NCI-H2196 treated with DMSO at 0.1 percent for 48 hours (cell line): Measurements from ENCODE around the gene SLC35B2.
A peak's percentile ranks its signal among the peaks of the same experiment; 100 is the strongest.

ENCODE experiments used
- DNase-seq: peaks from one replicate; lab custom pipeline; 2025; ENCODE audit not compliant: unreplicated experiment; lab: John Stamatoyannopoulos, UW

SLC35B2 gene, protein sequence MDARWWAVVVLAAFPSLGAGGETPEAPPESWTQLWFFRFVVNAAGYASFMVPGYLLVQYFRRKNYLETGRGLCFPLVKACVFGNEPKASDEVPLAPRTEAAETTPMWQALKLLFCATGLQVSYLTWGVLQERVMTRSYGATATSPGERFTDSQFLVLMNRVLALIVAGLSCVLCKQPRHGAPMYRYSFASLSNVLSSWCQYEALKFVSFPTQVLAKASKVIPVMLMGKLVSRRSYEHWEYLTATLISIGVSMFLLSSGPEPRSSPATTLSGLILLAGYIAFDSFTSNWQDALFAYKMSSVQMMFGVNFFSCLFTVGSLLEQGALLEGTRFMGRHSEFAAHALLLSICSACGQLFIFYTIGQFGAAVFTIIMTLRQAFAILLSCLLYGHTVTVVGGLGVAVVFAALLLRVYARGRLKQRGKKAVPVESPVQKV

DNA sequence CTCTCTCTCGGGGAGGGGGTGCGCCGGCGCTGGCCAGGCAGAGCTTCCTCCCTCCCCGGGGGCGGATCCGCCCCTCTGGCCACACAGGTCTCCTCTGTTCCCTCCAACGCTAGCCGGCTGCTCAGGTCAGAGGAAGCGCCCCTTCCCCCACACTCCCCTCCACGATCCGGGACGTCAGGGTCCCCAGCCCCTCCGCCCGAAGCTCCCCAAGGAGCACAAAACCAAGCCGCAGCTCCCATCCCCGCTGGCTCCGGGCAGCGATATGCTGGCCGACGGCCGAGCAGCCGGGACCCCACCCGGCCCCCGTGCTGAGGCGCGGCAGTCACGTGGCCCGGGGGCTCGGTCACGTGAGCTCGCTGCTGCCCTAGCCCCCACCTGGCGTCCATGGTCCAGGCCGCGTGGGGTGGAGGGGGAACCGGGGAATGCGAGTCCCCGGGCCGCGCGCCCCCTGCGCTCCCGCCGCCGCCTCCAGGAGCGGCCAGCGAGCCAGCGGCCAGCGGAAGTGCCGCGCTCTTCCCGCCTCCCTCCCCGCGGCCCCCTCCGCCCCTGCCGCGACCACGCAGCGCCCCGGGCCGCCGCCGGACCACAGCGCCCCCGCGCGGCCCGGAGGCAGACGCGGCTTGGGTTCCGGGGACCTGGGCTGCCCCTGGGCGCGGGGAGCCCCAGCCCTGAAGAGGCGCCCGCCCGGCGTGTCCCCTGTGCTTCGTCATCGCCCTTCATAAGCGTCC lies at the start of gene SLC35B2:
Gene SLC35B2 (minus strand): TSS at position 504 of the 728 bp plus-strand sequence. CDS start 118 bp downstream, at position 386.
- DNase-seq, result peak; percentile 75

DNA sequence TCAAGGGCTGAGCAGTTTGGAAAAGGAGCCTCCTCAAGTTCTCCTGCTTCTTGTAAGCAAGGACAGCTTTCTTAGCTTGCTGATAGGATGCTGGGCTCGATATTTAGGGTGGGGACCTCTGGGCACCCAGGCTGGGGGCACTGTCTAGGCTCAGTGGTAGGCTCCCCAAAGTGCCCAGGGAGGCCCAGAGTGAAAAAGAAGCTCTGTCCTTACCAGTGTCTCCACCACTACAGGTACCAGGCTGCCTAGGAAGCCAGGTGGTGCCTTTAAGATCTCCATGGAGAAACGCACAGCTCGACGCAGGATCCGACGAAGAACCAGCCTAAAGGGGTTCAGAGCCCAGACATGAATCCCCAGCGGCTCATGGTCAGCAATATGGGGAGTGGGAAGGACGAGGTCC lies 49.4 kb upstream of the SLC35B2 start:
- no peak for DNase-seq

DNA sequence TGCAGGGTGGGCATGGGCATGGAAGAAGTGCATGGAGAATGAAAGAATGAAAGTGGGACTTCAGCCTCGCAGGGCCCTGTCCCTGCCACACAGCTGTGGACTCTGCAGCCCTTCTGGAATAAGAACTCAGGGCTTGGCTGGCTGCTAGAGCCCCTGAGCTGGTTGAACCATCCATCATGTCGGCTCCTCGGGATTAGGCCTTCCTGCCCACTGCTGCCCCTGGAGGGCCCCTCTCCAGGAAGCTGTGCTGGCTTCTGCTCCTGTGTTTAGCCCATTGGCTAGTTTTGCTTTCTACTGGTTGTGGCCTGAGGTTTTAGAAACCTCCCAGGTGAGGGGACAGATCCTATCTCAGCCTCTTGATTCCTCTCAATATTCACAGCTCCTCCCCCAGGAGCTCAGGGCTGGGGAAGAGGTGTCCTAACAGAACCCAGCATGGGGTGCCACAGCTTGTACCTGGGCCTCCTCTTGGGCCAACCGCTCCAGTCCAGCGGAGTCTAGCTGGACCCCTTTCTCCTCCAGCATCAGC lies 47.9 kb upstream of the SLC35B2 start:
- DNase-seq, result no peak

- no peak for DNase-seq
Observed at GRCh38 chr6:44304282-44305199, 47.2 kb upstream of the SLC35B2 start.

- no peak for DNase-seq
Observed at GRCh38 chr6:44303842-44304241, 46.5 kb upstream of the SLC35B2 start.

DNA sequence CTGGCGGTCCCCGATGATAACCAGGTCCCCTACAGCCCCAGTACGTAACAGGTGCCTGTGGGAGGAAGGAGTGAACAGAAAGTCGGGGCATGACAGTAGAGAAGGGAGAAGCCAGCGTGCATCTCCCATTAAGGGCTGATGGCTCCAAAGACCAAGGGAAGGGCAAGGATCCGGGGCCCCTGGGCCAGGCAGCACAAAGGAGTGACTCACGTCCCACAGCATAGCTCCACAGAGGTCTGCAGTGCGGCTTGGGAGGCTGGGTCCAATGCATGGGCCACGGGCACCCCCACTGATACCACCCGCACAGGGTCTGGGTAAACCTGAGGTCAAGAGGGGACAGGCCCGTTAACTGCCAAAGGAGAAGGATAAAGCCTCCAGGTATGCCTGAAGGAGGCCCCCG lies 45.5 kb upstream of the SLC35B2 start:
- no peak for DNase-seq

DNA sequence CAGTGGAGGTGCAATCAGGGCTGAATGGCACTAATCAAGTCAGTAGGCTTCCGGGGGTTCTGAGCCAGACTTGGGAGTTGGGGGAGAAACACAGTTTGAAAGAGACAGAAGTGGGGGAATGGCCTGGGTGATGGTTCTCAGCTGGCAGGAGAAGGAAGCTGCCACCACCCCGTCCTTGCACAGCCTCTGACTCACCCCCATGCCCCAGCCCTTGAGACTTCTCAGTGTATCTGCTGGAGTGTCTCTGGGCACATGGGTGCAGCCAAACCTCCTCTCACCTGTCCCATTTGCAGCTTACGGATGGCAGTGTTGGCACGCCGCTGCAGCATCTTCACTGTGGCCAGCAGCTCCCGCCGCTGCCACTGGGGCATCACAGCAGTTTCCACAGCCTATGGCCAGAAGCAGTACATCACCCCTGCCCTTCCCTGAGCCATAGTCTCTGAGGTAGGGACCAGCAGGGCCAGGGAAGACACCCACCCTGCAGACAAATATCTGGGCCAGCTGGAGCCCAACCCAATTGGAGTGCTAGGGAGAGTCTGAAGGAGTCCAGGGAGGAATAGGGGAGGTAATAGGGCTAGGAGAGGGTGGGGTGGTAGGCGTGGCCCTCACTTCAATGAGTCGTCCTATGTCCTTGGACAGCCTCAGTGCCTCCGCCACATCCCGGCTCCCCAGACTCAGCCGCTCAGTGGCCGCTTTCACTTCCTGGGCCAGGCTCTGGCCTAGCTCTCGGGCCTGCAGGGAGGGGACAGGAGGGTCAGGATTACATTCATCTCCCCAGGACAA lies 44.6 kb upstream of the SLC35B2 start:
- DNase-seq, result no peak

- no peak for DNase-seq
Observed at GRCh38 chr6:44301106-44301505, 43.8 kb upstream of the SLC35B2 start.

- DNase-seq, result no peak
Observed at GRCh38 chr6:44300292-44300823, 43.0 kb upstream of the SLC35B2 start.

DNA sequence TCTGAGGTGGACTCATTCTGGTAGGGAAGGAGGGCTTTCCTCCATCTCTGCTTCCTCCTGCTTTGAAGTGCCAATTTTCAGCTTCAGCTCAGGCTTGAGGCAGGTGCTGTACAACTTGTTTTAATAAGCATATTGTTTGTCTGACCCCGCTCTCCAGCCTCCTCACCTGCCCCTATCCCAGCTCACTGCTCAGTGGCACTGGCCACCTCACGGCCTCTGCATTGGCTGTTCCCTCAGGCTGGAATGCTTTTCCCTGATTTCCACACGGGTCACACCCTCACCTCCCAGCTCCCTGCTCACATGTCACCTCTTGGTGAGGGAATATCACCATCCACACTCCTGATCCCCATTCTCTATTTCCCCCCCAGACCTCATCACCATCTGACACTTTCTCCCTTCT lies 41.5 kb upstream of the SLC35B2 start:
- DNase-seq, result no peak

- no peak for DNase-seq
Observed at GRCh38 chr6:44298055-44298803, 40.9 kb upstream of the SLC35B2 start.

- DNase-seq, result no peak
Observed at GRCh38 chr6:44297063-44298038, 40.0 kb upstream of the SLC35B2 start.

DNA sequence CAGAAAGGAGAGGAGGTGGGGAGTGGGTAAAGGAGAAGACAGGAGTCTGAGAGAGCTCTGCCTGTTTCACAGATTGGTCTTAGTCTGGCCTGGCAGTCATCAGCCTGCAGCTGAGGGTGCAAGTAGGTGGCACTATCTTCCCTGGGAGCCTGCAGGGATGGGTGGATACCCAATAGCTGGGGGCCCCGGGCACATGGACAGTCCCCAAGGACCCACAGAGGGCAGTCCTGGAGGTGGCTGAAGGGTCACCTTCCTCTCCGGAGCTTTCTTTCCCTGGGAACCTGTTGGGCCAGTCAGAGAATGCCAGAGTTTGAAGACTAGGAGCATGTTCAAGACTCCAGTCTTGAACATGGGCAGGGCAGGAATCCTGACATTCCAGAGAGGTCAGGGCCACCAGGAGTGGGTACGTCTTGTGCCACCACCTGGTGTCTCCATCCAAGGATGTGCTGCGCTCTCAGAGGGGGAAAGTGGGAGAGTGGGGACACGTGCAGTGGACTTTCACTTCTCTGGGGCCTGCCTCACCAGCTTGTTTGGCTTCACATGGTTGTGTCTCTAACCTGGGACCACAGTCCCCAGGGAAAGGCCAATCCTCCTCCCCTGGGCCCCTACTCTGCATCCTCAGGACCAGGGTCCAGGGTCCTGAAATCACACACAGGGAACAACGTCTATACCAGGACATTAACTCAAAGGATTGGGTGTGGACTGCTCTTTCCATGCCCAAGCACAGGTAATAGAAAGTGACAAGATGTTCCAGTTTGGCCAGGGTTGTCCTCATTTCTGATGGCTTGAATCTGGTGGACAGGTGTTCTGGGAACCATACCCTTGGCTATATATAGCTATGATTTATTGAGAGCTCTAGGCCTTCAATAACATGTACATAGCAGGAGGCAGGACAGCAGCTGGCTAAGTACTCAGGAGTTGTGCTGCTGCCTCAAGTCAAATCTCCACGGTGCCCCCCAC lies 37.8 kb upstream of the SLC35B2 start:
- no peak for DNase-seq

- DNase-seq, result no peak
Observed at GRCh38 chr6:44292661-44293365, 35.5 kb upstream of the SLC35B2 start.

GRCh38 chr6:44291841-44292240 lies 34.5 kb upstream of the SLC35B2 start:
- no peak for DNase-seq

DNA sequence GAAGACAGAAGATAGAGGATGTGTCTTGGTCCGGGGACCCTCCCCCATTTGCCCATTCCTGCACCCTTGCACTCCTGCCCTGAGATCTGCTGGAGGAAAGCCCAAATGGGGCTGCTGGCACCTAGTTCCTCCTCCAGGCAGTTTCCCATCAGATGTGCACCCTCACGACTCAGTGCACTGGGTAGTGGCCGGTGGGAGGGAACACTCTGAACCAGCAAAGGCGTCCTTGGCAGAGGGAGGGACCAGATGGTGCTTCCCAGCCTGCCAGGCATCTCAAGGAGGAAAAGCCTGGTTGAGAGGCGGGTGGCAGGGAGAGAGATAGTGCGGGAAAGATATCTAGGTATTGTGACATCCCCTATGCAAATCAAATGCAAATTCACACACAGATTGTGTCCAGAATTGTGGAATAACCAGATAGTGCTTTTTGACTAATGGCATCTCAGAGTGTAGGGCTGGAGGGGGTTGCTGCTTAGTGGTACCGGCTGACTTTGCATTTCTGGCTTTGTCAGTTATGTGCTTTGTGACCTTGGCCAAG lies 32.5 kb upstream of the SLC35B2 start:
- no peak for DNase-seq
